GM18526 (cell line): ENCODE data around the gene SPATA4.

Experiments used
- POLR2A ChIP-seq: IDR thresholded peaks from 3 replicates; pipeline ENCODE4 v1.6.1; 2011; ENCODE audit not compliant: insufficient read length; ENCODE audit errors: extremely low read depth

Gene SPATA4

GRCh38 chr4:176195184-176195978 is at the start of gene SPATA4:
Gene SPATA4, minus strand, starts transcription at chr4:176195585. Its CDS starts 23 bp downstream, at chr4:176195562.
- TF ChIP-seq POLR2A: no peak

- no peak for TF ChIP-seq POLR2A
These were observed 47.5 kb upstream of the SPATA4 start for GRCh38 chr4:176242764-176243347.

GRCh38 chr4:176241703-176242102 is 46.3 kb upstream of the SPATA4 start:
- no peak for TF ChIP-seq POLR2A

- TF ChIP-seq POLR2A: no peak
These were observed 43.4 kb upstream of the SPATA4 start for GRCh38 chr4:176238826-176239225.

GRCh38 chr4:176238157-176238610 is 42.8 kb upstream of the SPATA4 start:
- TF ChIP-seq POLR2A: no peak

GRCh38 chr4:176236946-176237345 is 41.6 kb upstream of the SPATA4 start:
- no peak for TF ChIP-seq POLR2A

GRCh38 chr4:176230836-176231235 is 35.5 kb upstream of the SPATA4 start:
- no peak for TF ChIP-seq POLR2A

GRCh38 chr4:176229645-176230044 is 34.3 kb upstream of the SPATA4 start:
- no peak for TF ChIP-seq POLR2A

GRCh38 chr4:176226736-176227135 is 31.4 kb upstream of the SPATA4 start:
- no peak for TF ChIP-seq POLR2A

- no peak for TF ChIP-seq POLR2A
These were observed 28.2 kb upstream of the SPATA4 start for GRCh38 chr4:176223561-176223960.

- no peak for TF ChIP-seq POLR2A
These were observed 26.8 kb upstream of the SPATA4 start for GRCh38 chr4:176222149-176222548.

GRCh38 chr4:176217510-176217909 is 22.1 kb upstream of the SPATA4 start:
- no peak for TF ChIP-seq POLR2A

- TF ChIP-seq POLR2A: no peak
These were observed 15.4 kb upstream of the SPATA4 start for GRCh38 chr4:176210579-176211296.

GRCh38 chr4:176210101-176210500 is 14.7 kb upstream of the SPATA4 start:
- TF ChIP-seq POLR2A: no peak

GRCh38 chr4:176209535-176209934 is 14.2 kb upstream of the SPATA4 start:
- TF ChIP-seq POLR2A: no peak

GRCh38 chr4:176207839-176208238 is 12.5 kb upstream of the SPATA4 start:
- no peak for TF ChIP-seq POLR2A
